ENCODE results near the gene ST3GAL3. TPM values are rescaled to one million over a fixed set of nuclear protein-coding genes. Genes with fewer than 3 reads are reported as not detected.

The ST3GAL3 gene
- total RNA-seq, 2 donors from 2014 or later: 13.8 to 35.0 TPM

DNA sequence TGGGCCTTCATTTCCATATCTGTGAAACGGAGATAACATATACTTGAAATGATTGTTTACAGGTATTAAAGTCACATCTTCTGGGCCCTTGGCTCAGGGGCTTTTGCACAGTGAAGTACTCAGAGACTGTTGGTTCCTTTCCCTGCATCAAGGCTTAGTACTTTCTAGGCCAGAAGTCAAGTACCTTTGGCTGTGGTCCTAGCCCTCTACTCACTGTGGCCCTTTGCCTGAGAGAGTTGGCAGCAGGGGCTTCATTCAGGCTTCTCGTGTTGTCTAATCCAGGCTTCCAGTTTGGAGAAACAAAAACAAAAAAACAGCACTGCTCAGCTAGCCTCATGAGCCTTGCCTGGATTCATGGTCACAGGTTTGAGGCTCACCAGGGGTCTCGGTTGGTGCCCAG, 254.4 kb downstream of the ST3GAL3 start:
- H3K4me3 ChIP-seq: no peak overlapping the region

DNA sequence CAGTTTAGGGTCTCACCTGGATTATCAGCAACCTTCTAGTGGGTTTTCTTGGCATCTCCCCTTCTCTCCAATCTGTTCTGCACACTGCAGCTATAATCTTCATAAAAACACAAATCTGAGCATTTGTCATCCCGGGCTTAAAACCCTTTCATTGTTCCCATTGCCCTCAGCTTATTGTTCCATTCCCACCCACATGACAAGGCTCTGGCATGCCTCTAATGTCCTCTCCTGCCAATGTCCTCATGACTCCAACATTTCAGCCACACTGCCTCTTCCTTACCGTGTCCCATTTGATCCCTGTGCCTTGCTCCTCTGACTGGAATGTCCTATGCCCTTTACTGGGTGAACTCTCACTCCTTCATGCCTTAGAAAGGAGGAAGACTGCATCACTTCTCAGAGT, 255.0 kb downstream of the ST3GAL3 start:
- Histone ChIP-seq H3K9me3 (no peaks in the 10 kb centered on the region), H3K27ac (no peak overlapping the region), H3K4me1 (replicated peaks) (no peaks in the 10 kb centered on the region), H3K4me3 (no peak overlapping the region), H3K27me3 (replicated peaks; ENCODE audit: insufficient read depth) (no peaks in the 10 kb centered on the region), H3K36me3 (peaks cover 0 to 6% of the 10 kb centered on the region in 2 donors)
- 85% methylated on average over 2 of the region's 2 CpGs for WGBS
- TF ChIP-seq, protein P1, sequence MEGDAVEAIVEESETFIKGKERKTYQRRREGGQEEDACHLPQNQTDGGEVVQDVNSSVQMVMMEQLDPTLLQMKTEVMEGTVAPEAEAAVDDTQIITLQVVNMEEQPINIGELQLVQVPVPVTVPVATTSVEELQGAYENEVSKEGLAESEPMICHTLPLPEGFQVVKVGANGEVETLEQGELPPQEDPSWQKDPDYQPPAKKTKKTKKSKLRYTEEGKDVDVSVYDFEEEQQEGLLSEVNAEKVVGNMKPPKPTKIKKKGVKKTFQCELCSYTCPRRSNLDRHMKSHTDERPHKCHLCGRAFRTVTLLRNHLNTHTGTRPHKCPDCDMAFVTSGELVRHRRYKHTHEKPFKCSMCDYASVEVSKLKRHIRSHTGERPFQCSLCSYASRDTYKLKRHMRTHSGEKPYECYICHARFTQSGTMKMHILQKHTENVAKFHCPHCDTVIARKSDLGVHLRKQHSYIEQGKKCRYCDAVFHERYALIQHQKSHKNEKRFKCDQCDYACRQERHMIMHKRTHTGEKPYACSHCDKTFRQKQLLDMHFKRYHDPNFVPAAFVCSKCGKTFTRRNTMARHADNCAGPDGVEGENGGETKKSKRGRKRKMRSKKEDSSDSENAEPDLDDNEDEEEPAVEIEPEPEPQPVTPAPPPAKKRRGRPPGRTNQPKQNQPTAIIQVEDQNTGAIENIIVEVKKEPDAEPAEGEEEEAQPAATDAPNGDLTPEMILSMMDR (IDR thresholded peaks at IDR 0.05): no peak
- intact Hi-C loops (cut with DNase I): no loop called here
- no peak for DNase-seq (ENCODE audit: low spot score)

More for the DNA sequence above, 254.4 kb downstream of the ST3GAL3 start:
- no peak overlapping the region for H3K27ac ChIP-seq
- TF ChIP-seq, protein P1 (IDR thresholded peaks at IDR 0.05): no peak
- TF ChIP-seq POLR2AphosphoS5 (IDR thresholded peaks at IDR 0.05) (no peak), POLR2A (IDR thresholded peaks at IDR 0.05) (no peak)
- no peaks in the 10 kb centered on the region for H3K27me3 ChIP-seq (replicated peaks; ENCODE audit: insufficient read depth)
- no peaks in the 10 kb centered on the region for H3K4me1 ChIP-seq (replicated peaks)
- WGBS: 94% methylated on average over 3 of the region's 3 CpGs
- intact Hi-C loops (cut with DNase I): no loop called here
- no peaks in the 10 kb centered on the region for H3K9me3 ChIP-seq
- no peak for DNase-seq (ENCODE audit: low spot score)
- peaks cover 0 to 8% of the 10 kb centered on the region in 2 donors for H3K36me3 ChIP-seq

DNA sequence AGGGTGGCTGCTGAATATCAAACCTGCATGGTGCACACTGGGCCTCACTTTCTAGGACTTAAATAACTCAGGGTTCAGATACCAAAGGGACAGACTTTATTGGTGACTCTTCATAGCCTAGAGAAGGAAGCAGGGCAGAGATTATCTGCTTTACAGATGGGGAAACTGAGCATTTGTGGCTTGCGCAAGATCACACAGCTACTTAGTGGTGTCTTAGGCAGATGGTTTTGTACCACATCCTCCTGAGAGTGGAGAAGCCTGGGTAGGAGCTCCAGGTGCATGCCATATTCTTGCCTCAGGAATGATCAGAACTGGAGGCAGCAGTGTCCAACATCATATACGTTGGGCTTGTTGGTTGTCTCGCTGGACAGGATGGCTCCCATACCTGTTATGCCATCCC, 255.7 kb downstream of the ST3GAL3 start:
- WGBS: 89% methylated on average over 3 of the region's 3 CpGs
- no peaks in the 10 kb centered on the region for H3K36me3 ChIP-seq

DNA sequence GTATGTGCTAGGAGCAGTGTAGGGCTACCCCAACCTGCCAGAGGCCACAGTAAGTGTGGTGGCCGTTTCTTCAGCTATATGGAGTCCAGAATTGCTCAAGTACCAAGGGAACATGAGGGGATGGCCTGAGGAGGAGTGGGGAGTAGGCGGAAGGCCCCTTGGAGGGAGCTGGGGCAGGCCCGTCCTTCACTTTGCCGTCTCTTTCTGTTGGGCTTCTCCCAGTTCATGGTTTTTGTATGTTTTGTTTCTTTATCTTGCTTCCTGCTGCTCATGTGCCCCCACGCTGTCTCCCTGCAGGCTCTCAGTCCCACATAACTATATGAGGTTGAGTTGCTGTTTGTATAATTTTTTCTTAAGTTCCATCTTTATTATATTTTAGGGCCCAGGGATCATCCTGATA, 256.6 kb downstream of the ST3GAL3 start:
- 89% methylated on average over 5 of the region's 5 CpGs for WGBS
- Histone ChIP-seq H3K27me3 (replicated peaks; ENCODE audit: insufficient read depth) (no peaks in the 10 kb centered on the region), H3K4me3 (no peak overlapping the region), H3K27ac (no peak overlapping the region), H3K9me3 (no peaks in the 10 kb centered on the region), H3K36me3 (no peaks in the 10 kb centered on the region), H3K4me1 (replicated peaks) (no peaks in the 10 kb centered on the region)
- intact Hi-C loops (cut with DNase I): no loop called here
- TF ChIP-seq POLR2A (IDR thresholded peaks at IDR 0.05): no peak
- TF ChIP-seq, protein P1 (IDR thresholded peaks at IDR 0.05): no peak
- TF ChIP-seq POLR2AphosphoS5 (IDR thresholded peaks at IDR 0.05): no peak
- DNase-seq (ENCODE audit: low spot score): no peak

More for the DNA sequence above, 255.7 kb downstream of the ST3GAL3 start:
- H3K27me3 ChIP-seq (replicated peaks; ENCODE audit: insufficient read depth): no peaks in the 10 kb centered on the region
- no peak overlapping the region for H3K27ac ChIP-seq
- no peaks in the 10 kb centered on the region for H3K4me1 ChIP-seq (replicated peaks)
- no peak for DNase-seq (ENCODE audit: low spot score)
- TF ChIP-seq POLR2A (IDR thresholded peaks at IDR 0.05) (no peak), POLR2AphosphoS5 (IDR thresholded peaks at IDR 0.05) (no peak)
- TF ChIP-seq, protein P1 (IDR thresholded peaks at IDR 0.05): no peak
- H3K4me3 ChIP-seq: no peak overlapping the region
- H3K9me3 ChIP-seq: no peaks in the 10 kb centered on the region
- intact Hi-C loops (cut with DNase I): no loop called here

DNA sequence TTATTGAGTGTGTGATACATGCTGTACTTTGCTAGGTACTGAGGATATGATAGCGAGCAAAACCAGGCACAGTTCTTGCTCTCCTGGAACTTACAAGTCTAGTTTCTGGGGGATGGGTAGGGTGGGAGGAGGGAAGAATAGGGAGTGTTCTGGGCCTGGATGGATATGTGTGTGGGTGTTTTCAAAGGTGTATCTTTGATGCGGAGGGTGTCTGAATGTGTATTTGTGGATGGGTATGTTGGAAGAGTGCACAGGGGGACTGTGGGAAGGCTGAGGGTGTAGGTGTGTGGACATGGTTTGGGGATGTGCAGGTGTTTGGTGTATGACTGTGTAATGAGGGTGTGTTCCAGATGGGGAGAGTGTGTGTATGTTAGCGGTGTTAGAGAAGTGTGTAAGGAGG, 258.0 kb downstream of the ST3GAL3 start:
- TF ChIP-seq POLR2A (IDR thresholded peaks at IDR 0.05) (no peak), POLR2AphosphoS5 (IDR thresholded peaks at IDR 0.05) (no peak)
- TF ChIP-seq, protein P1 (IDR thresholded peaks at IDR 0.05): no peak
- no peak for DNase-seq (ENCODE audit: low spot score)
- no peak overlapping the region for H3K27ac ChIP-seq
- no peaks in the 10 kb centered on the region for H3K27me3 ChIP-seq (replicated peaks; ENCODE audit: insufficient read depth)
- no peaks in the 10 kb centered on the region for H3K9me3 ChIP-seq
- WGBS: 98% methylated on average over 2 of the region's 3 CpGs
- no peak overlapping the region for H3K4me3 ChIP-seq
- no peaks in the 10 kb centered on the region for H3K36me3 ChIP-seq
- H3K4me1 ChIP-seq (replicated peaks): peaks cover 1% of the 10 kb centered on the region
- intact Hi-C loops (cut with DNase I): no loop called here

All from prostate gland (tissue), 2 donors.